Activated CD8-positive, alpha-beta memory T cell treated with anti-CD3 and anti-CD28 coated beads for 48 hours (primary cell): ENCODE measurements around the gene RAB33A.

Source experiments
- DNase-seq, 3 experiments: peaks; one replicate each; pipeline ENCODE4 v3.0.0-alpha.2; 2020; ENCODE audit warnings: low read depth in 2 of 3, low spot score in 2 of 3

Gene RAB33A

DNA sequence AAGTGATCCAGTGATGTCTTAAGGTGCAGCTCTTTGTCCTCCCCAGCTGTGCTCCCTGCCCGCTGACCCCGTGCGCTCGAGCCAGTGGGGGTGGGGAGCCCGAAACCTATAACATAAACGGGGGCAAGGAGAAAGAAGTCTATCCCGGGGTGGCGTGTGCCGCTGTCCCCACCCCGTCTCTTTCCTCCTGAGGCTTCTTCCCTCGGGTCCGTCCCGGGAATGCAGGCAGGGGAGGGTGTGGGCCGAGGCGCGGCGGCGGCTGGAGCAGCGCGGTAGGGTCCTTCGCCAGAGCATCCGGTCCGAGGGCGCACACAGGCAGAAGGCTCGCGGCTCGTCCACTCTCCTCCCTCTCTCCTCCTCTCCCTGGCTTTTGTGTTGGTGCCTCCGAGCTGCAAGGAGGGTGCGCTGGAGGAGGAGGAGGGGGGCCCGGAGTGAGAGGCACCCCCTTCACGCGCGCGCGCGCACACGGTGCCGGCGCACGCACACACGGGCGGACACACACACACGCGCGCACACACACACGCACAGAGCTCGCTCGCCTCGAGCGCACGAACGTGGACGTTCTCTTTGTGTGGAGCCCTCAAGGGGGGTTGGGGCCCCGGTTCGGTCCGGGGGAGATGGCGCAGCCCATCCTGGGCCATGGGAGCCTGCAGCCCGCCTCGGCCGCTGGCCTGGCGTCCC is at the start of gene RAB33A:
RAB33A (plus strand) TSS at position 517 of the 681 bp plus-strand sequence; CDS start at position 618, 101 bp downstream.
- no peak for DNase-seq

DNA sequence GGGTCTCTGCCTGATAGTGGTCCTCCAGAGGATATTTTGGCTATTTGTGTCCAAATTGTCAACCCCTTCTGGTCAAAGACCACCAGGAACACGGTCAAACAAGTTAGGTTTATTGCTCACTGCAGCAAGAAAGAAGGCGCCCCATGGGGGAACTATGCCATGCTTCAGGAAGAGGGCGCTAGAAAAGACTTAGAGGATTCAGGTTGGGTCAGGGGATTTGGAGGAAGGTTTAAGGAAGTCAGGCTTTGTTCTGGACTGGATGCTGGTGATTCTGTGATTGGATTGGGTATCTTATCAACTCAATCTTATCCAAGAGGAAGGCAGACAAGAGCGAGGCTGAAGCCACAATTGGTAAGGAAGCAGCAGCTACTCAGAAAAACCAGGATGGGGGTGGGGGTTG is 47.2 kb upstream of the RAB33A start:
- DNase-seq: no peak

GRCh38 chrX:130125091-130125874 is 46.5 kb upstream of the RAB33A start:
- DNase-seq: no peak

GRCh38 chrX:130130990-130131389 is 40.8 kb upstream of the RAB33A start:
- DNase-seq: no peak

- no peak for DNase-seq
Measured at GRCh38 chrX:130136496-130136895, 35.3 kb upstream of the RAB33A start.

DNA sequence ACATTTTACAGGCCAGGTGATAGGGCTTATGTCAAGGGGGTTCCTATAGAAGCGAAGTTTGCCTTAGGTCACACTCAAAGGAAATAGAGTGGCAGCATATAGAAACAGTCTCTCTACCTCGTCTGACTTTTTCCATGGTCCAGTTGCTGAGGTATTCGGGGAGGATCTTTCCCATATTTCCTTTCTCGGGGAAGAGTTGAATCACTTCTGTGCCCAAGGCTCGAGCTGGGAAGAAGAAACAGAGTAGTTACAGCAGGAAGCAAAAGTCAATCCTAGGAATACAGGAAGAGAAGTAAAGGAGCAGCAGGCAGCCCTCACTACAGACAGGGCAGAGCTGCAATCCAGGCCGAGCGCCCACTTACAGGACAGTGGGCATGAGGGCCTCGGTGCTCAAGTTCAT is 34.8 kb upstream of the RAB33A start:
- DNase-seq: no peak

GRCh38 chrX:130139474-130140201 is 32.1 kb upstream of the RAB33A start:
- DNase-seq: no peak

- no peak for DNase-seq
Measured at GRCh38 chrX:130144509-130144908, 27.3 kb upstream of the RAB33A start.

DNA sequence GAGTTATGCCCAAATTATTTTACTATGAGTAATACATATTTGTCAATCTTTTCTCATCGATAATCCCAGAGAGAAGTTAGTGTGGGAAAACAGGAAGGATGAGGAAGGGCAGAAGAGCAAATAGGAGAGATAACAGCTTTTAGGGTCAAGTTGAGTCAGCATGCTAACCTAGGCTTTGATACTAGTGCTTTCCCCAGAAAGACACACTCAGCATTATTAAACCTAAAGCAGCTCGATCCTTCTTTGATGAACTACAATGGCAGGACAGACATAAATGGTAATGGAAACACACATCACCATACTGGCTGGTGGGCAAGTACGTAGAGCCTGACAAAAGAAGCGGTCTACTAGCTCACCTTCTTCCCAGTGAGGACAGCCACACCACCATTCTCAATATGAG is 26.6 kb upstream of the RAB33A start:
- no peak for DNase-seq

GRCh38 chrX:130147631-130148030 is 24.1 kb upstream of the RAB33A start:
- DNase-seq: no peak

DNA sequence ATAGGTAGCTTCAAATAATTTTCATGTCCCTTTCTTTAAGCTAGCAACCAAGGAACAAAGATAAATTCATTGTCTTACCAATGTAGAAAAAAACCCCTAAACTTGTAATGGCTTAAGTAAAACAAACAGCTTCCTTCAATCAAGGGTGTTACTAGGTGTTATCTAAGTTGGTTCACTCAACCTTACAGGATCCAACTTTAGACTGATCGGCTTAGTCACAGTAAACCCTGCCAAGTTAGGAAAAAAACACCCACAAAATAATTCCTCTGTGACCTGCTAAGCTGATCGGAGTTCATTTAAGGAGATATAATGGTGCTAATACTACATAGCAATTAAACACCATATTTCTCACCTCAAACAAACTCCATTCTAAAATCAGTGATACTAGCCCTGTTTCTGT is 16.2 kb upstream of the RAB33A start:
- no peak for DNase-seq

DNA sequence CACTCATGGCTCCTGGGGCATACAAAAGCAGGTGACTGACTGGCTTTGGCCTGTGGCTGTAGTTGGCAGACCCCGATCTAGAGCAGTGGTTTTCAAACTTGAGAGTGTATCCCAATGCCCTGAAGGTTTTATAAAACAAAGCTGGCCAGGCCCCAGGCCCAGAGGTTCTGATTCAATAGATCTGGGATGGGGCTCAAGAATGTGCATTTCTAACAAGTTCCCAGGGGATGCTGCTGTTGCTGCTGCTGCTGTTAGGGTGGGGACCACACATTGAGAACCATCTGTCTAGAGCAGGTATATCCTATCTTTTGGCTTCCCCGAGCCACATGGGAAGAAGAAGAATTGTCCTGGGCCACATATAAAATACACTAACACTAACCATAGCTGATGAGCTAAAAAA is 13.5 kb upstream of the RAB33A start:
- DNase-seq: no peak

DNA sequence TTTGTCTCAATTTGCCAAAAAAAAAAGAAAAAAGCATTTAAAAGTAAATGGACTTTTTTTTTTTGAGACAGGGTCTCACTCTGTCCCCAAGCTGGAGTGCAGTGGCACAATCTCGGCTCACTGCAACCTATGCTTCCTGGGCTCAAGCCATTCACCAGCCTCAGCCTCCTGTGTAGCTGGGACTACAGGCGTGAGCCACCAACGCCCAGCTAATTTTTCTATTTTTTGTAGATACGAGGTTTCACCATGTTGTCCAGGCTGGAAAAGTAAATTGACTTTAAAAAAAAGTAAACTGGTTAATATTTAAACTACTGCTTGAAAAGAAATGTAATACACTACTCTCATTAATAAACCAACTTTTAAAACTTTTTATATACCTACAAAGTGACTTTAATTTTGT is 12.0 kb upstream of the RAB33A start:
- no peak for DNase-seq

DNA sequence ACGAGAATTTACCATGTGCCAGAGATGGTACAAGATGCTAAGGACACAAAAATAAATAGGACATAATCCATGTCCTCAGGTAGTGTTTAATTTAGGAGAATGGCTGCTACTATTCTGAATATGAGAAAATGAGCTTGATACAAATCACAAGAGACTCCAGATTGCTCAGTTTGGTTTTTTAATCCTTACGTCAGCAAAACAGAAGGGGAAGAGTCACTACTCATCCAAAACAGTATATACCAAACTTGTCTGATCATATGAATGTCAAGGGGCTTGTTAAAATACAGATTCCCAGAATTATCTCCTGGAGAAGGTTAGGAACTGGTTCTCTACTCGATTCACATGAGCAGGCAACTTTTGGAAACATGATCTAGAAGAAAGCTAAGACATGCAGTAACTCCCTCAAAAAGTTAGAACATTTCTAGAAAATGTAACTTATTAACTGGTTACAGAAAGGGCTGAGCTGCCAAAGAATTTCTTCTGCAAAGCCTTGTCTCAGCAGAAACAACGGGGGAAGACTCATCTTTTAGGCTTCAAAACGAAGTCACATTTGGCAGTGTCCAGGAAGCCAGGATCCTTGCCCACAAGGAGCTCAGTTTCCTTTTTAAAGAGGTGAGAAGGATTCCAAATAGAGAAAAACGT is 9.5 kb upstream of the RAB33A start:
- DNase-seq: no peak

GRCh38 chrX:130163398-130163797 is 8.4 kb upstream of the RAB33A start:
- DNase-seq: no peak

DNA sequence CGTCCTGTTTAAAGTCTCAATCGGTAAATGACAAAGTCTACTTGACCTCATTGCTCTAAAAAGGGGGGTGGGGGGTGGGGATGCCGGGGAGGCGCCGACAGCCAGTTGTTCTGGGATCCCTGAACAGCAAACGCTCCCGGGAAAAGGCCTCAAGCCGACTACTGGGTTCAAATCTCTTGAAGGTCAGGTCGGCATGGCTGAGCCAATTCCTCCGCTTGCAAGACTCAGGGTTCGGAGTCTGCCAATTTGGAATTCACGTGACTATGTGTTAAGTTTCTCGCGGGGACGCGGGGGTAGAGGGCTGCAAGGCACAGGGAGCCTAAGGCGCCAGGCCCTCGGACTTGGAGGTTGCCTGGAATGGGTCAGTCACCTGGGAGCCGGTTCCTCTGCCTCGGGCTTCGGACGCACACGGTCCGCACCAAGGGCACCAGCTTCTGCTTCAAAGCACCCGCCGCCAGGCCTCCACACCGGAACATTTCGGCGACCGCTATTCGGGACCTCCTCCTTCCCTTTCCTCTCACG is 6.5 kb upstream of the RAB33A start:
- no peak for DNase-seq

DNA sequence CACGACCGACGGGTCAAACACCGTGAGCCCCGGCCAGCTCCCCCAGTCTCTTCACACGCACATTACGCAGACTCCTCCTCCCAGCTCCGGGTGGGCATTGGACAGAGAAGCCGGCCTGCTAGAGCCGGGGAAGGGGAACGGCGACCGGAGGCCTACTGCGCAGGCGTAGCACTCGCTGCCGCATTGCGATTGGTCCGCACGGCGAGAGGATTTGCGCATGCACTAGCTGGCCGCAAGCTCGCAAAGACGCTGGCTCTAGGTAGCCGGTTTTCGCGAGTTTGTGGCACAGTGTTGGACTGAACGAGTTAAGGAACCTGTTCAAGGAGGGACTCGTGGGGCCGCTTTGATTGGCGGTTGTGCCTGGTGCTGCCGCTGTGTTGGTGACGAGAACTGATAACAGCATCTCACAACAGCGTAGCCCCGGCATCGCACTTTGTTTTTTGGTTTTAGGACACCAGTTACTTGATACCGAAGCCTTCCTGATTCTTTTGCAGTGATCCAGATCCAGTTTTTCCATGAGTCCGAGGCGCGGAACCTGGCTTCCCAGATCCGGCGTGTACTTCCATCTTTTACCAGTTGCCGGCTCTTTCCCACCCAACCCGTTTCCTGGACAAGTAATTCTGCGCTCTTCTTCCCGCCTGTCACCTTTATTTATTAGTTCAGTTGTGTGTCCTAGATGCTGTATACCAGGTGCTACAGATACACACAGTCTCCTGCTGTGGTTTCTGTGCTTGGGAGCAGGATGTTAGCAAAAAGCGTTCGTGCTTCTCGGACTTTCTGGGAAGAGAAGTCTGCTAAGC is 5.9 kb upstream of the RAB33A start, which contains the start of gene AIFM1:
AIFM1 (minus strand) TSS at position 139 of the 800 bp plus-strand sequence. CDS start 185 bp downstream, outside the sequence.
- DNase-seq: peak; percentile 49 to 77 (median 67)

GRCh38 chrX:130166503-130166777 is 5.3 kb upstream of the RAB33A start:
- no peak for DNase-seq

DNA sequence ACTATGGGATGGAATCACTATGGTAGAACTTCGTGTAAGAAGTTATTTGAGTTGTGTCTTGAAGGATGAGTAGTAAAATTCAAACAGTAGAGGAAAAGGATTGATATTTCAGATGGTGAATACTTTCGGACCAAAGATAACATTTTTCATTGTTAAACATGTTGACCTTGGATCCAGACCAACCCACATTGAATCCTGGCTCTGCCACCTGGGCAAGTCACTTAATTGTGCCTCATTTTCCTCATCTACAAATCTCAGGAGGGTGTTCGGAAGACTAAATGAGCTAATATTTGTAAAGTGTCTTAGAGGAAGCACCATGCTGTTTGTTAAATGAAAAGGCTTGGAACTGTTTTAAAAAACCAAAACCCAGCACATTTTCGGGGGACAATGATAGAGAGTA is 4.7 kb upstream of the RAB33A start:
- DNase-seq: no peak

- DNase-seq: no peak
Measured at GRCh38 chrX:130170752-130171445, 863 bp upstream of the RAB33A start.
